Panc1 (cell line): Measurements from ENCODE around the gene ATP11B. TPM values are rescaled to one million over a fixed set of nuclear protein-coding genes. Genes with fewer than 3 reads are reported as not detected.

Experiments used
- ATAC-seq: fragments of 200-7000 bp; cut with Tn5 transposase; 2 replicates; pipeline ENCODE4 v1.9.1; 2020; ENCODE audit warnings: mild to moderate bottlenecking, moderate library complexity
- BruUV-seq: library from RNA; stranded (reverse); fragments of 400-500 nt; replicated peaks from 2 replicates; lab custom pipeline; 2021; lab: Mats Ljungman, UMichigan
- CTCF ChIA-PET: fragments of 300-600 bp; sonication (Branson Sonifier 250); formaldehyde crosslinking; loops from one replicate; lab custom pipeline; 2022; ENCODE audit warnings: antibody characterized with exemption; lab: Charles Lee
- POLR2A ChIA-PET: fragments of 300-600 bp; sonication (Branson Sonifier 250); formaldehyde crosslinking; loops from one replicate; lab custom pipeline; 2022; ENCODE audit warnings: antibody characterized with exemption; lab: Charles Lee
- DNase-seq: peaks from one replicate; pipeline ENCODE4 v3.0.0-alpha.2; 2010; ENCODE audit warnings: low read depth, low spot score
- H3K27ac ChIP-seq: 2 replicates; pipeline ENCODE4 v1.5.1; 2011; ENCODE audit warnings: mild to moderate bottlenecking, low read length, inconsistent platforms
- H3K27me3 ChIP-seq: fragments of 200-500 bp; sonication (Bioruptor generic); 2 replicates; pipeline ENCODE4 v1.6.0; 2014; ENCODE audit warnings: low read length, inconsistent platforms; ENCODE audit not compliant: control insufficient read depth, insufficient read depth
- H3K36me3 ChIP-seq: fragments of 200-500 bp; sonication (Bioruptor generic); 2 replicates; pipeline ENCODE4 v1.5.1; 2014; ENCODE audit warnings: inconsistent platforms, mild to moderate bottlenecking, low read length, moderate library complexity; ENCODE audit not compliant: control insufficient read depth, insufficient read depth
- H3K4me1 ChIP-seq: 2 replicates; pipeline ENCODE4 v1.5.1; 2011; ENCODE audit warnings: inconsistent platforms, mild to moderate bottlenecking, low read length, moderate library complexity; ENCODE audit not compliant: control insufficient read depth, insufficient read depth
- H3K4me3 ChIP-seq, 2 experiments: 2 replicates each; pipeline ENCODE4 v1.5.1; 2011 to 2012; ENCODE audit warnings: low read depth in 2 of 2, low read length in 2 of 2, mild to moderate bottlenecking in 2 of 2, inconsistent platforms in 1 of 2, moderate library complexity in 1 of 2
- H3K9me3 ChIP-seq: fragments of 200-500 bp; sonication (Bioruptor generic); 2 replicates; pipeline ENCODE4 v1.5.1; 2014; ENCODE audit warnings: low read depth, mild to moderate bottlenecking, inconsistent platforms, low read length, moderate library complexity; ENCODE audit not compliant: control insufficient read depth, insufficient read depth
- POLR2AphosphoS5 ChIP-seq: IDR thresholded peaks from 2 replicates; pipeline ENCODE4 v1.6.1; 2012; ENCODE audit warnings: mild to moderate bottlenecking, low read depth, low read length, moderate library complexity
- SIN3A ChIP-seq: IDR thresholded peaks from 2 replicates; pipeline ENCODE4 v1.6.1; 2012; ENCODE audit warnings: low read depth, mild to moderate bottlenecking, low read length, moderate library complexity, borderline replicate concordance; ENCODE audit not compliant: insufficient read depth
- TCF7L2 ChIP-seq: IDR thresholded peaks from 2 replicates; pipeline ENCODE4 v1.6.1; 2011; ENCODE audit warnings: mild to moderate bottlenecking, low read depth, low read length, inconsistent platforms
- in situ Hi-C: cut with HindIII; loops from 2 replicates; pipeline ENCODE4 v1.10.0; 2016; ENCODE audit warnings: low sequenced_read_pairs, low pct_unique_long_range_greater_than_20kb
- intact Hi-C: fragments of 100-400 bp; cut with micrococcal nuclease; formaldehyde crosslinking; loops from one replicate; pipeline ENCODE4 v1.10.0; 2022; ENCODE audit not compliant: unreplicated experiment
- total RNA-seq: library from RNA; stranded (reverse); gene quantifications from one replicate; pipeline ENCODE4 v1.2.1, GENCODE V29; 2021; ENCODE audit not compliant: unreplicated experiment
- TF ChIP-seq, protein P1 (sequence below): fragments of 450-650 bp; IDR thresholded peaks from 2 replicates; pipeline ENCODE4 v1.5.1; 2017; ENCODE audit warnings: mild to moderate bottlenecking
- TF ChIP-seq, protein P2 (sequence below), 2 experiments: IDR thresholded peaks; 2 replicates each; pipeline ENCODE4 v1.6.1; 2011 to 2012; ENCODE audit warnings: low read depth in 2 of 2, control low read depth in 1 of 2, low read length in 1 of 2, mild to moderate bottlenecking in 1 of 2, moderate library complexity in 1 of 2; ENCODE audit not compliant: insufficient read depth in 1 of 2

Gene ATP11B
- total RNA-seq, 1 experiment from 2014 or later = 108 TPM

DNA sequence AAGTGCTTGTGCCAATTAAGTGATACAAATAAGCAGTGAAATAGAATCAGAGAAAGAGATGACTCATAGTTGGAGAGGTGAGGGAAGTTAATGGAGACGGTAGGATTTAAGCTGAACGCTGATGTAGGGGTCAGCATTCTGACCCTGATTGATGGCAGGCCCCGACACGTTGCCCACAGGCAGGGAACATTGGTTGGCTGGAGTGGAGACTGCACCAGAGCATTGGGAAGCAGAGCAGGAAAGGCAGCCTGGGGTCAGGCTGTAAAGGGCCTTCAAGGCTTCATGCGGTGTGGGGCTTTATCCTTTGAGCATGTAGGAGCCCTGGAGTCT is 118.4 kb downstream of the ATP11B start:
- no peak for ATAC-seq
- no peak for DNase-seq
- intact Hi-C loops = no loop called here
- no peaks in the 10 kb centered on the region for H3K4me1 ChIP-seq
- ChIA-PET CTCF (no interaction called here), POLR2A (no interaction called here)
- no TSS peak for BruUV-seq
- no peaks in the 10 kb centered on the region for H3K9me3 ChIP-seq
- no peak overlapping the region for H3K4me3 ChIP-seq
- in situ Hi-C loops = no loop called here
- peaks cover 3% of the 10 kb centered on the region; the same call in 1 of the 2 replicates for H3K36me3 ChIP-seq
- no peaks in the 10 kb centered on the region for H3K27me3 ChIP-seq
- no peak overlapping the region for H3K27ac ChIP-seq
- no peak for TF ChIP-seq SIN3A
- TF ChIP-seq POLR2AphosphoS5 = no peak
- TF ChIP-seq, protein P1, sequence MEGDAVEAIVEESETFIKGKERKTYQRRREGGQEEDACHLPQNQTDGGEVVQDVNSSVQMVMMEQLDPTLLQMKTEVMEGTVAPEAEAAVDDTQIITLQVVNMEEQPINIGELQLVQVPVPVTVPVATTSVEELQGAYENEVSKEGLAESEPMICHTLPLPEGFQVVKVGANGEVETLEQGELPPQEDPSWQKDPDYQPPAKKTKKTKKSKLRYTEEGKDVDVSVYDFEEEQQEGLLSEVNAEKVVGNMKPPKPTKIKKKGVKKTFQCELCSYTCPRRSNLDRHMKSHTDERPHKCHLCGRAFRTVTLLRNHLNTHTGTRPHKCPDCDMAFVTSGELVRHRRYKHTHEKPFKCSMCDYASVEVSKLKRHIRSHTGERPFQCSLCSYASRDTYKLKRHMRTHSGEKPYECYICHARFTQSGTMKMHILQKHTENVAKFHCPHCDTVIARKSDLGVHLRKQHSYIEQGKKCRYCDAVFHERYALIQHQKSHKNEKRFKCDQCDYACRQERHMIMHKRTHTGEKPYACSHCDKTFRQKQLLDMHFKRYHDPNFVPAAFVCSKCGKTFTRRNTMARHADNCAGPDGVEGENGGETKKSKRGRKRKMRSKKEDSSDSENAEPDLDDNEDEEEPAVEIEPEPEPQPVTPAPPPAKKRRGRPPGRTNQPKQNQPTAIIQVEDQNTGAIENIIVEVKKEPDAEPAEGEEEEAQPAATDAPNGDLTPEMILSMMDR = no peak
- TF ChIP-seq, protein P2, sequence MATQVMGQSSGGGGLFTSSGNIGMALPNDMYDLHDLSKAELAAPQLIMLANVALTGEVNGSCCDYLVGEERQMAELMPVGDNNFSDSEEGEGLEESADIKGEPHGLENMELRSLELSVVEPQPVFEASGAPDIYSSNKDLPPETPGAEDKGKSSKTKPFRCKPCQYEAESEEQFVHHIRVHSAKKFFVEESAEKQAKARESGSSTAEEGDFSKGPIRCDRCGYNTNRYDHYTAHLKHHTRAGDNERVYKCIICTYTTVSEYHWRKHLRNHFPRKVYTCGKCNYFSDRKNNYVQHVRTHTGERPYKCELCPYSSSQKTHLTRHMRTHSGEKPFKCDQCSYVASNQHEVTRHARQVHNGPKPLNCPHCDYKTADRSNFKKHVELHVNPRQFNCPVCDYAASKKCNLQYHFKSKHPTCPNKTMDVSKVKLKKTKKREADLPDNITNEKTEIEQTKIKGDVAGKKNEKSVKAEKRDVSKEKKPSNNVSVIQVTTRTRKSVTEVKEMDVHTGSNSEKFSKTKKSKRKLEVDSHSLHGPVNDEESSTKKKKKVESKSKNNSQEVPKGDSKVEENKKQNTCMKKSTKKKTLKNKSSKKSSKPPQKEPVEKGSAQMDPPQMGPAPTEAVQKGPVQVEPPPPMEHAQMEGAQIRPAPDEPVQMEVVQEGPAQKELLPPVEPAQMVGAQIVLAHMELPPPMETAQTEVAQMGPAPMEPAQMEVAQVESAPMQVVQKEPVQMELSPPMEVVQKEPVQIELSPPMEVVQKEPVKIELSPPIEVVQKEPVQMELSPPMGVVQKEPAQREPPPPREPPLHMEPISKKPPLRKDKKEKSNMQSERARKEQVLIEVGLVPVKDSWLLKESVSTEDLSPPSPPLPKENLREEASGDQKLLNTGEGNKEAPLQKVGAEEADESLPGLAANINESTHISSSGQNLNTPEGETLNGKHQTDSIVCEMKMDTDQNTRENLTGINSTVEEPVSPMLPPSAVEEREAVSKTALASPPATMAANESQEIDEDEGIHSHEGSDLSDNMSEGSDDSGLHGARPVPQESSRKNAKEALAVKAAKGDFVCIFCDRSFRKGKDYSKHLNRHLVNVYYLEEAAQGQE (IDR thresholded peaks at IDR 0.05; ENCODE audit: insufficient read depth in 1 of 2, low read depth in 2 of 2, low read length in 1 of 2) = no peak
- TF ChIP-seq TCF7L2 = no peak

DNA sequence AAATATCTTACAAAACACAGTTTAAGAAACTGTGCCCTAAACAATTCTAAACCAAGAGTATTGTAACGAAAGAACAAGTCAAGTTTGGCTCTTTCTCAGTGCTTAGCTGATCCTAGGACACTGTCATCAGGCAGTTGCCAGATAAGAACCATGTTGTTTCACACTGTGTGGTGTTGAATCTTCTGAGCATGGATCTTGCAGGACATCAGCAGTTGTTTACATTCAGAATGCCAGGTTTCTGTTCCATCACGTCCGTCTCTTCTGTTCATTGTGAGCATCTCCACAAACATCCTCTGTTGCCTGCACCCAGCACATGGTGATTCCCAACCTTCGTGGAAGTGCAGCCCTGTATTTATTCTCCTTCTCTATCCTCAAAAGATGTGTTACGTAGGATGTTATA is 119.2 kb downstream of the ATP11B start:
- BruUV-seq = no TSS peak
- no peak for DNase-seq
- Histone ChIP-seq H3K27ac (no peak overlapping the region), H3K9me3 (no peaks in the 10 kb centered on the region), H3K4me1 (no peaks in the 10 kb centered on the region), H3K27me3 (no peaks in the 10 kb centered on the region), H3K36me3 (peaks cover 3% of the 10 kb centered on the region; the same call in 1 of the 2 replicates), H3K4me3 (no peak overlapping the region)
- no peak for TF ChIP-seq SIN3A
- TF ChIP-seq TCF7L2 = no peak
- TF ChIP-seq, protein P1 = no peak
- TF ChIP-seq POLR2AphosphoS5 = no peak
- CTCF ChIA-PET = no interaction called here
- ATAC-seq = no peak
- POLR2A ChIA-PET = no interaction called here
- intact Hi-C loops = no loop called here
- in situ Hi-C loops = no loop called here
